GM21423 (cell line): ENCODE measurements around the gene SYNPR.
"Not testable (repeated sequence)": the region's sequence is repeated elsewhere in the genome, so short reads cannot be mapped to it uniquely, and the experiment has no call there.

Source experiments
- ATAC-seq: cut with Tn5 transposase; IDR thresholded peaks from one replicate; pipeline ENCODE4 v1.9.1; 2021; ENCODE audit warnings: mild to moderate bottlenecking, moderate library complexity; ENCODE audit not compliant: unreplicated experiment

The SYNPR gene

DNA sequence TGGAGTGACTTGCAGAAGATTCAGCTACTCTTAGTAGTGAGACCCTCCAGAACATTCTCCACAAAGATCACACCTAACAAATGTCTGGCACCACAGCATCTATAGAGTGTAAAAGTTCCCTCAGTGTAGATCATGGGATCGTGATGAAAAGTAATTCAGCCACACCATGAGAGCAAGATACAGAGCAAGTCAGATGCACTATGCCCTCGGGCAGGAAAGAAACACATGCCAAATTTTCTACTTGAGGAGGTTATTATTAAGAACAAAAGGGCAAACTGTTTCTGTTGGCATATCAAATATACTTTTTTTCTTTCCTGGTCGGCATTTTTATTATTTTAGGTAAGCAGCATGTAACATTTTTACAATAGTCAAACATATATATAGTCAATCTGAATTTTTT, 329.6 kb downstream of the SYNPR start:
- ATAC-seq = no peak

GRCh38 chr3:63609408-63609807, 331.3 kb downstream of the SYNPR start:
- no peak for ATAC-seq

DNA sequence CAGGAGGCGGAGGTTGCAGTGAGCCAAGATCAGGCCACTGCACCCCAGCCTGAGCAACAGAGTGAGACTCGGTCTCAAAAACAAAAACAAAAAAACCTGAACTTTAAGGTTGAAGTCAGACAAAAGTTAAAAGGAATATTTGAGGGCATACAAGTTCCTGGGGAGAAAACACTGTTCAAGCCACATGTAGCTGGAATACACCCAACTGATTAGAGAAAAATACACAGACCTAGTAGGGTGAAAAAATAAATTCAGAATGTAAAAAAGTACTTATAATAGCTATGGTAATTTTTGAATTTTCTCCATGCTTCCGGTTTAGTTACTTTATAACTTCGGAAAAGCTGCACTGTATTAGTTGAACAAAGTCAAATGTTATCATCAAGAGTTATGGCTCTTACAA, 331.7 kb downstream of the SYNPR start:
- ATAC-seq = no peak

DNA sequence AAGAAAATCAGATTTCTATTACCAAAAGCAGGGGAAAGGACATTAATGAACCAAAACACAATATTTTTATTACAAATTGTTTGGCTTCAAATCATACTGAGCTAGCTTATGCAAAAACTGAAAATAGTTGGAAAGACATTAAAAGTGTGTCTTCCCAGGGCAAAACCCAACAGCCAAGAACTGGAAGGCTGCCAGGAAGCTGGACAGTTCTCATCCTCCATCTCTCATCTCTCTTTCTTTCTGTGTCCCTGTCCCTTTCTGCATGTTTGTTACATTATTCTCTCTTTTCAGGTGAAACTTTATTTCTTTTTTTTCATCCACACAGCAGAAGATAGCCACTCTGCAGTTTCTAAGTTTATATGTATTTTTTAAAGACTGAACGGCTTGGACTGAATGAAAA, 333.3 kb downstream of the SYNPR start:
- no peak for ATAC-seq

DNA sequence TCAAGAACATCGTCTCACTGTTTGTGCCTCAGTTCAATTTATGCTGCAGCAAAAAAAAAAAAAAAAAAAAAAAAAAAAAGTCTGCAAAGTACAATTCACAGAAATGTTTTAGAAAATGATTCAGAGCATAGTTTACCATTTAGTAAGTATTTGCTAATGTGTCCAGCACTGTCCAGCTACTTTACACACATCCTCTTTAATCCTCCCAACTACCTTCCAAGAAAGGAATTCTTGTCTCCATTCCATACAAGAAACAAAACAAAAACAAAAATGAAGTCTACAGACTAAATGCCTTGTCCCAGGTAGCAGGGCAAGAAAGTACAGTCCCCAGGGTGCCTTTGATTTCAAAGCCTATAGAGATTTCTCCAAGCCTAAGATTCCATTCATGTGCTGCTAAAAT, 335.5 kb downstream of the SYNPR start:
- no peak for ATAC-seq

DNA sequence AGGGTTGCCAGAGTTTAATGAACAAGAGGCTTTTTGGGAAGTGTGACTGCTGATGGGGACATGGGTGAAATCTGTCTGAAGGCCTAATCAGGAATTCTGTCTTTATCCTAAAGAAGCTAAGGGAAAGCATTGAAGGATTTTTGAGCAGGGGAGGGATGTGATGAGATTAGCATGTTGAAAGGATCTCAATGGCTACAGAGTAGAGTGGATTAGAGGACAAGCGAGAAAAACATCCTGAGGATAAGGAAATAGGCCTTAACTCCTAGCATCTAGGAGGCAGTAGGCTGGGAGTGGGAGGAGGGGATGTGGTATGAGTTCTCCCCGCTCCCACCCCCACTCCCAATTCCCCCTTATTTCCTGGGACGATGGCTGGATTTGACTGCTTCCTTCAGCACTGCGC, 339.3 kb downstream of the SYNPR start:
- no peak for ATAC-seq

GRCh38 chr3:63624941-63625560, 346.9 kb downstream of the SYNPR start:
- no peak for ATAC-seq

DNA sequence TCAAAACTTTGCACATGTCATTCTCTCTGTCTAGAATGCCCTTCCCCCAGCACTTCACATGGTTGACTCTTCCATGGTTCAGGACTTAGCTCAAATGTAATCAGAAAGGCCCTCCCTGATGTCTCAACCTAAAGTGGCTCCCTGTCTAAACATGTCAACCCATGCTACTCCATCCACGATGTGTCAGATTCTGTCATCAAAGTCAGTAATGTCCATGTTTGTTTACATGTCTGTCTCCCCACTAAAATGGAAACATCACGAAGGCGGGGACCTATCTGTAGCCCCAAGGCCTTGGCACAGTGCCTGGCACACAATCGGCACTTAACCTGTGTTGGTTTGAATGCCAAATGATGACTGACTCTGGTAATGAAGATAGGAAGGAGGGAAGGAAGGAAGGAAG, 353.6 kb downstream of the SYNPR start:
- no peak for ATAC-seq

DNA sequence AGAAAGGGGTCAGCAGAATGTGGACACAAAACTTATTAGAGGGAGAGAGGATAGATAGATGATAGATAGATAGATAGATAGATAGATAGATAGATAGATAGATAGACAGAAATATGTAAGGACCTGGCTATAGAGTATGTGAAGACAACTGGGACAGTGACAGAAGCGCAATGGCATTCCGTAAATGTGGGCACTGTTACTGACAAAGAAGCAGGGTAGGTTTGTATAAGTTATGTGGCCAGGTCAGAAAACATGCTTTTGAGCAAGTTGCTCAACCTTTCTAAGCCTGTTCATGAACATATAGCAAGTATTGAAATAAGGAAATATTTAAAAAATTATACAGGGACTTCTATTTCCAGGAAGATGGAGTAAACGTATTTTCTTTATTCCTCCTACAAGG, 357.1 kb downstream of the SYNPR start:
- ATAC-seq = no peak

DNA sequence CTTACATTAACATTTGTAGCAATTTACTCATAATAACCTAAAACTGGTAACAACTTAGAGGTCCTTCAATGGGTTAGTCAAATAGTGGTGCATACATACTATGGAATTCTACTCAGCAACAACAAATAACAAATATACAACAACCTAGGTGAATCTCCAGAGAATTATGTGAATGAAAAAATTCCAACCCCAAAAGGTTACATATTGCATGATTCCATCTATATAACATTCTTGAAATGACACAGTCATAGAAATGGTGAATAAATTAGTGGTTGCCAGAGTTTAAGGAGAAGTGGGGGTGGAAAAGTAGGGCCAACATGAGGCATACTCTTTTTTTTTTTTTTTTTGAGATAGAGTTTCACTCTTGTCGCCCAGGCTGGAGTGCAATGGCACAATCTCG, 361.7 kb downstream of the SYNPR start:
- no peak for ATAC-seq

DNA sequence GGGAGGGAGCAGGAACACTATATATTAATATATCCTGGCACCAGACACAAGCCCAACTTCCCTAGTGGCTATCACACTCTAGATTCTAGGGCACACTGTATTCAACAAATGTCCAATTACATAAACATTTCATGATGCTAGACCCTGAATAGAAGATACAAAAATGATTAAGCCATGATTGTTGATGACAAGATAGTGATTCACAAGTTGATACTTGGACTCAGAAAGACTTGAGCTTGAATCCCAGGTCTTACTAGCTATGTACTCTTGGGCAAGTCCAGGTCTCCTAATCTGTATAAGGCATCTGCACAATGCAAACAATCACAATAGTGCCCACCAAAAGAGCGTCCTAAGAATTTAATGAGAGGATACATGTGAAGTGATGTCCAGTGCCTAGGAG, 364.4 kb downstream of the SYNPR start:
- no peak for ATAC-seq

- no peak for ATAC-seq
These were observed 366.2 kb downstream of the SYNPR start for GRCh38 chr3:63644212-63644797.

GRCh38 chr3:63644928-63645781, 367.0 kb downstream of the SYNPR start:
- ATAC-seq = not testable (repeated sequence)

- no peak for ATAC-seq
These were observed 374.1 kb downstream of the SYNPR start, which contains the start of gene SNTN for GRCh38 chr3:63652066-63652725. TSS of gene SNTN (plus strand) at chr3:63652675. CDS start at chr3:63652688, 13 bp downstream.

- ATAC-seq = no peak
These were observed 376.1 kb downstream of the SYNPR start for GRCh38 chr3:63654211-63654610.

GRCh38 chr3:63654931-63655330, 376.8 kb downstream of the SYNPR start:
- no peak for ATAC-seq

- ATAC-seq = no peak
These were observed 377.4 kb downstream of the SYNPR start for GRCh38 chr3:63655519-63655918.

DNA sequence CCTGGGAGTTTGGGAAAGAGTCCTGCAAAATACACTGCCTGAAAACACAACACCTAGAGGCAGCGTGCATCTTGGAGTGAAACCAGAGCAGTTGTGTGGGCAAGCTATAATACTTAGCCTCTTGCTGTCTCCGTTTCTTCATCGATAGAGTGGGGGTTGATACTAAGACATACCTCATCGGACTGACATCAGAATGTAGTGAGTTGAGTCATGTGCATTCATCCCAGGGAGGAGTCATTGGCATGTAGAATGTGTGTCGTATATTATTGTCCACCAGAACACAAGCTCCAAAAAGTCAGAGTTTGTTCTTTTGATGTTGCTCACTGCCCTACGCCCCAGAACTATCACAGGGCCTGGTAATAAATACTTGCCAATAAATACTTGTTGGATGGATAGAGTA, 378.7 kb downstream of the SYNPR start:
- no peak for ATAC-seq

DNA sequence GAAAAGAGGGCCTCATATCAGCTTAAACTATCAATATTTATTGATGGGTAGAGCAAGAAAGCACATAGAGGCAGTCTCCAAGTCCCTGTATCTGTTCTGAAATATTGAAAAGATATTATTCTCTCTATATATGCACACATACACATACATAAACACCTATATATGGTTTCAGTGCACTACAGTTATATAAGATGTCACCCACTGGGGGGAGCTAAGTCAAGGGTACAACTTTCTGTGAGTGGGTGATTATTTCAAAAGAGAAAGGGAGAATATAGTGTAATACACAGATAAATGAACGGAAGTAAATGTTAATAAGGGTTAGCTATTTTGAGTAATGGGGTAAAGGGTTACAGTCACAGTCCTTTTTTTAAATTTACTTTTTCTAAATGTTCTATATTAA, 383.1 kb downstream of the SYNPR start:
- ATAC-seq = no peak

- ATAC-seq = no peak
These were observed 383.9 kb downstream of the SYNPR start for GRCh38 chr3:63662011-63662410.

GRCh38 chr3:63662500-63662899, 384.4 kb downstream of the SYNPR start:
- ATAC-seq = no peak
